ENCODE results near the gene BIRC2.

DNA sequence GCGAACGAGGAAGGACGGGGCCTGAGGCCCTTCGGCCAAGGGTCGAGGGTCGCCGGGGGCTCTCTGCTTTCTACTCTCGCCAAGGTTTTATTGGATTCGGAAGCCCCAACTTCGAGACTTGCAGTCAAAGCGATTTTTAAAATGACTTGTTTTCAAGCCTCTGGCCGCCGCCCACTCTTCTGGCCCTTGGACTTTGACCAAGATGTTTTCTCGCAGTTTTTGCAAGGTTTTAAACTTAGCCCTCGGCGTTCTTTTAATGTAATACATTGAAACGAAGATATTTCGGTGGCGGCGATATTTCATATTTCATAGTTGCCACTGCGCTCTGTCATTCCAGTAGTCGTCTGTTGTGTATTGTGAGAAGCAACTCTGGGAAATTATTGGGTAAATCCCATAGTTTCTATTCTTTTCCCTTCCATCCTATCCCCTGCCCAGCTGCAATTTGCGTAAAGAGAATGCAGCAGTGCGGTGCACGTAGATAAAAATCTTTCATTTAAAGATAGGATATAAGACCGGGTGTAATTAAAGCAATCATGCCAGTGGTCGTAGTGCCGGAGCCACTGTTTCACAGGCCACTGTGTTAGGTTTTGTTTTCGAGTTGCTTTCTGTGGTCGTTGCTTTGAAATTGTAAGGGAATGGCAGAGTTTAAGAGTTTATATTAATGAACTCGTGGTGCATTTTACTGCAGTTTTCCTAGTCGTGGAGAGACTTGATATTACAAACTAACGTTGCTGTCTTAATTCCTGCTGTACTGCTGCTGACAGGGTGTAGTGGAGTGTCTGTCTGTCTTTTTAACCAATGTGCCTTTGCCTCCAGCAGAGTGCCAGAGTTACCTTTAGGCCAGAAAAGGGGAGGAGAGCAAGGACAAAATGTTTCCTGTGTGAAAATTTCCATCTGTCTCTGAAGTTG, 702 bp downstream of the BIRC2 start:
- TF ChIP-seq BACH1 (tag; IDR thresholded peaks at IDR 0.05) (no peak), POLR2AphosphoS5 (IDR thresholded peaks at IDR 0.05; ENCODE audit: control insufficient read depth, insufficient read depth, low read depth, low read length) (no peak), CTCF (IDR thresholded peaks at IDR 0.05 in 2 of 3, conservative IDR thresholded peaks at IDR 0.05 in 1 of 3; ENCODE audit: insufficient read depth in 2 of 3, low read depth in 1 of 3, low read length in 3 of 3) (no peak), CEBPB (tag; IDR thresholded peaks at IDR 0.05) (no peak), ZNF121 (CRISPR knock-in tag; conservative IDR thresholded peaks at IDR 0.05) (no peak), EP300 (IDR thresholded peaks at IDR 0.05; ENCODE audit: low read length) (no peak), RAD21 (CRISPR knock-in tag; conservative IDR thresholded peaks at IDR 0.05 in 1 of 2, IDR thresholded peaks at IDR 0.05 in 1 of 2) (no peak), SRSF3 (IDR thresholded peaks at IDR 0.05; ENCODE audit: insufficient read depth, low read length) (no peak), ZNF12 (CRISPR knock-in tag; IDR thresholded peaks at IDR 0.05) (no peak), HNRNPK (IDR thresholded peaks at IDR 0.05; ENCODE audit: low read depth, low read length, poor library complexity, severe bottlenecking) (no peak)
- TF ChIP-seq, protein P1, sequence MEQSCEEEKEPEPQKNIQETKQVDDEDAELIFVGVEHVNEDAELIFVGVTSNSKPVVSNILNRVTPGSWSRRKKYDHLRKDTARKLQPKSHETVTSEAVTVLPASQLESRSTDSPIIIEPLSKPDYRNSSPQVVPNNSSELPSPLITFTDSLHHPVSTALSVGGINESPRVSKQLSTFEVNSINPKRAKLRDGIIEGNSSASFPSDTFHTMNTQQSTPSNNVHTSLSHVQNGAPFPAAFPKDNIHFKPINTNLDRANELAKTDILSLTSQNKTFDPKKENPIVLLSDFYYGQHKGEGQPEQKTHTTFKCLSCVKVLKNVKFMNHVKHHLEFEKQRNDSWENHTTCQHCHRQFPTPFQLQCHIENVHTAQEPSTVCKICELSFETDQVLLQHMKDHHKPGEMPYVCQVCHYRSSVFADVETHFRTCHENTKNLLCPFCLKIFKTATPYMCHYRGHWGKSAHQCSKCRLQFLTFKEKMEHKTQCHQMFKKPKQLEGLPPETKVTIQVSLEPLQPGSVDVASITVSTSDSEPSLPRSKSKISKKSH (CRISPR knock-in tag; IDR thresholded peaks at IDR 0.05) = no peak

All from K562 (cell line).